Measurements from ENCODE around the gene HSD17B8. TPM values are rescaled to one million over a fixed set of nuclear protein-coding genes. Genes with fewer than 3 reads are reported as not detected.

HSD17B8 gene
- total RNA-seq, 1 experiment from 2014 or later, result 22.0 TPM

GRCh38 chr6:33213989-33214335 lies 9.5 kb downstream of the HSD17B8 start:
- no peak overlapping the region for H3K27ac ChIP-seq (ENCODE audit: low read depth, low read length)
- H3K4me3 ChIP-seq (replicated peaks in 1 of 2; ENCODE audit: low read depth in 1 of 2, low read length in 2 of 2), result no peak overlapping the region
- H3K4me1 ChIP-seq (ENCODE audit: control insufficient read depth in 1 of 2, insufficient read depth in 2 of 2, low read length in 2 of 2), result peaks cover 1 to 10% of the 10 kb centered on the region in 2 experiments; a peak in 1 of 4 replicates
- ChIA-PET RAD21 (ENCODE audit: low non-redundant PET in 1 of 2, low total read pairs in 2 of 2, uncharacterized antibody in 2 of 2, unreplicated experiment in 2 of 2) (no interaction called here), CTCF (no interaction called here), POLR2A (no interaction called here)
- intact Hi-C loops (cut with micrococcal nuclease), result no loop called here
- H3K79me2 ChIP-seq (ENCODE audit: insufficient read depth, low read length), result peaks cover 11% of the 10 kb centered on the region
- no peaks in the 10 kb centered on the region for H4K20me1 ChIP-seq (ENCODE audit: insufficient read depth)
- no peak overlapping the region for H3K4me2 ChIP-seq (ENCODE audit: low read length)
- no peak overlapping the region for H2AFZ ChIP-seq (ENCODE audit: low read depth, low read length, poor library complexity, severe bottlenecking)
- H3K9ac ChIP-seq (ENCODE audit: low read length), result no peak overlapping the region
- DNase-seq (ENCODE audit: low read depth, low spot score) (no peak), ATAC-seq (no peak)
- H3K27me3 ChIP-seq (ENCODE audit: insufficient read depth, low read length), result no peaks in the 10 kb centered on the region
- H3K36me3 ChIP-seq (ENCODE audit: control insufficient read depth in 1 of 2, insufficient read depth in 2 of 2, low read length in 2 of 2), result peaks cover 10 to 15% of the 10 kb centered on the region in 2 experiments; a peak in 3 of 4 replicates
- no peaks in the 10 kb centered on the region for H3K9me2 ChIP-seq (ENCODE audit: insufficient read depth)
- no TSS peak for BruUV-seq (replicated peaks)
- TF ChIP-seq, protein P1, sequence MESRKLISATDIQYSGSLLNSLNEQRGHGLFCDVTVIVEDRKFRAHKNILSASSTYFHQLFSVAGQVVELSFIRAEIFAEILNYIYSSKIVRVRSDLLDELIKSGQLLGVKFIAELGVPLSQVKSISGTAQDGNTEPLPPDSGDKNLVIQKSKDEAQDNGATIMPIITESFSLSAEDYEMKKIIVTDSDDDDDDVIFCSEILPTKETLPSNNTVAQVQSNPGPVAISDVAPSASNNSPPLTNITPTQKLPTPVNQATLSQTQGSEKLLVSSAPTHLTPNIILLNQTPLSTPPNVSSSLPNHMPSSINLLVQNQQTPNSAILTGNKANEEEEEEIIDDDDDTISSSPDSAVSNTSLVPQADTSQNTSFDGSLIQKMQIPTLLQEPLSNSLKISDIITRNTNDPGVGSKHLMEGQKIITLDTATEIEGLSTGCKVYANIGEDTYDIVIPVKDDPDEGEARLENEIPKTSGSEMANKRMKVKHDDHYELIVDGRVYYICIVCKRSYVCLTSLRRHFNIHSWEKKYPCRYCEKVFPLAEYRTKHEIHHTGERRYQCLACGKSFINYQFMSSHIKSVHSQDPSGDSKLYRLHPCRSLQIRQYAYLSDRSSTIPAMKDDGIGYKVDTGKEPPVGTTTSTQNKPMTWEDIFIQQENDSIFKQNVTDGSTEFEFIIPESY (IDR thresholded peaks at IDR 0.05; ENCODE audit: extremely low read depth, insufficient replicate concordance, low read length), result no peak
- TF ChIP-seq MAX (IDR thresholded peaks at IDR 0.05) (no peak), TCF7L2 (IDR thresholded peaks at IDR 0.05; ENCODE audit: borderline replicate concordance, extremely low read depth, insufficient read depth, insufficient read length) (no peak), EZH2phosphoT487 (IDR thresholded peaks at IDR 0.05; ENCODE audit: borderline replicate concordance) (no peak), ATF3 (IDR thresholded peaks at IDR 0.05) (no peak), CTCF (IDR thresholded peaks at IDR 0.05 in 2 of 3, conservative IDR thresholded peaks at IDR 0.05 in 1 of 3; ENCODE audit: borderline replicate concordance in 1 of 3, insufficient read depth in 1 of 3, low read depth in 2 of 3, low read length in 2 of 3) (no peak), EZH2 (IDR thresholded peaks at IDR 0.05) (no peak), SP1 (IDR thresholded peaks at IDR 0.05; ENCODE audit: low read depth) (no peak), EGR1 (IDR thresholded peaks at IDR 0.05; ENCODE audit: low read depth) (no peak), POLR2A (IDR thresholded peaks at IDR 0.05; ENCODE audit: borderline replicate concordance, extremely low read depth, insufficient read depth, insufficient read length) (no peak), JUND (IDR thresholded peaks at IDR 0.05) (no peak), ZFX (IDR thresholded peaks at IDR 0.05) (no peak), SIN3A (IDR thresholded peaks at IDR 0.05; ENCODE audit: low read depth) (no peak), ELF1 (IDR thresholded peaks at IDR 0.05; ENCODE audit: borderline replicate concordance, low read depth) (no peak)
- no peaks in the 10 kb centered on the region for H3K9me3 ChIP-seq (ENCODE audit: control insufficient read depth in 1 of 2, insufficient read depth in 1 of 2, low read depth in 1 of 2, low read length in 2 of 2)

Data from HCT116 (cell line).